CD4-positive, alpha-beta memory T cell (primary cell): ENCODE results near the gene PRPF18. TPM values are rescaled to one million over a fixed set of nuclear protein-coding genes. Genes with fewer than 3 reads are reported as not detected.

Source experiments
- CTCF ChIA-PET: fragments of 350-600 bp; sonication (Branson Sonifier 250); formaldehyde crosslinking; loops from one replicate; lab custom pipeline; 2021; ENCODE audit warnings: inconsistent platforms; ENCODE audit not compliant: partially characterized antibody; lab: Charles Lee
- POLR2A ChIA-PET: fragments of 350-600 bp; sonication (Branson Sonifier 250); formaldehyde crosslinking; loops from one replicate; lab custom pipeline; 2021; ENCODE audit not compliant: partially characterized antibody; lab: Charles Lee
- DNase-seq, 5 donors: peaks; one replicate each; pipeline versions ENCODE4 v3.0.0 to v3.0.0-alpha.2; 2020 to 2022; ENCODE audit warnings: mixed read lengths in 1 of 5
- H3K27ac ChIP-seq: one replicate; pipeline ENCODE4 v1.7.0; 2013; ENCODE audit warnings: low read depth, low read length
- H3K27me3 ChIP-seq: 2 replicates; pipeline ENCODE4 v1.7.0; 2013; ENCODE audit warnings: mild to moderate bottlenecking, low read length, moderate library complexity; ENCODE audit not compliant: insufficient read depth
- H3K36me3 ChIP-seq: 2 replicates; pipeline ENCODE4 v1.7.0; 2013; ENCODE audit warnings: mild to moderate bottlenecking, low read length, moderate library complexity; ENCODE audit not compliant: insufficient read depth
- H3K4me1 ChIP-seq: 2 replicates; pipeline ENCODE4 v1.7.0; 2013; ENCODE audit warnings: mild to moderate bottlenecking, low read length, moderate library complexity; ENCODE audit not compliant: insufficient read depth
- H3K4me3 ChIP-seq, 2 donors: one replicate each; pipeline ENCODE4 v1.7.0; 2013; ENCODE audit warnings: low read length in 2 of 2, mild to moderate bottlenecking in 1 of 2
- H3K9me3 ChIP-seq, 2 donors: one replicate each; pipeline ENCODE4 v1.7.0; 2013; ENCODE audit warnings: low read length in 2 of 2, control low read depth in 1 of 2; ENCODE audit not compliant: control insufficient read depth in 1 of 2
- H3K27ac Mint-ChIP-seq, 7 donors: one replicate each; pipeline ENCODE4 v1.8.0; 2020 to 2021; ENCODE audit warnings: mixed read lengths in 7 of 7, mild to moderate bottlenecking in 6 of 7, inconsistent platforms in 3 of 7, moderate library complexity in 3 of 7
- H3K27me3 Mint-ChIP-seq, 2 donors: one replicate each; pipeline ENCODE4 v1.8.0; 2020 to 2021; ENCODE audit warnings: mixed read lengths in 2 of 2
- H3K36me3 Mint-ChIP-seq, 2 donors: one replicate each; pipeline ENCODE4 v1.8.0; 2020 to 2021; ENCODE audit warnings: mixed read lengths in 2 of 2, inconsistent platforms in 1 of 2, mild to moderate bottlenecking in 1 of 2
- H3K4me1 Mint-ChIP-seq, 4 donors: one replicate each; pipeline ENCODE4 v1.8.0; 2020 to 2021; ENCODE audit warnings: mixed read lengths in 4 of 4, mild to moderate bottlenecking in 1 of 4
- H3K4me3 Mint-ChIP-seq, 8 donors: one replicate each; pipeline ENCODE4 v1.8.0; 2020 to 2021; ENCODE audit warnings: mixed read lengths in 8 of 8, mild to moderate bottlenecking in 7 of 8, moderate library complexity in 6 of 8, inconsistent platforms in 3 of 8
- H3K9me3 Mint-ChIP-seq, 8 donors: one replicate each; pipeline ENCODE4 v1.8.0; 2020 to 2021; ENCODE audit warnings: mixed read lengths in 8 of 8, mild to moderate bottlenecking in 5 of 8, inconsistent platforms in 3 of 8, moderate library complexity in 1 of 8
- intact Hi-C: fragments of 100-400 bp; cut with micrococcal nuclease; formaldehyde crosslinking; loops from one replicate; pipeline ENCODE4 v1.15.1; 2023
- polyA plus RNA-seq, 2 donors: library from polyadenylated mRNA; unstranded; fragments of 300-500 nt; fragmentation: Illumina TruSeq; gene quantifications; one replicate each; pipeline ENCODE4 v1.2.3, GENCODE V29; 2021
- total RNA-seq, 2 experiments: library from RNA; stranded (reverse); gene quantifications; one replicate each; pipeline ENCODE4 v1.2.3, GENCODE V29; 2021

Gene PRPF18
- total and polyA plus RNA-seq, 4 experiments from 2014 or later = 30.3 to 63.7 (median 36.6) TPM

DNA sequence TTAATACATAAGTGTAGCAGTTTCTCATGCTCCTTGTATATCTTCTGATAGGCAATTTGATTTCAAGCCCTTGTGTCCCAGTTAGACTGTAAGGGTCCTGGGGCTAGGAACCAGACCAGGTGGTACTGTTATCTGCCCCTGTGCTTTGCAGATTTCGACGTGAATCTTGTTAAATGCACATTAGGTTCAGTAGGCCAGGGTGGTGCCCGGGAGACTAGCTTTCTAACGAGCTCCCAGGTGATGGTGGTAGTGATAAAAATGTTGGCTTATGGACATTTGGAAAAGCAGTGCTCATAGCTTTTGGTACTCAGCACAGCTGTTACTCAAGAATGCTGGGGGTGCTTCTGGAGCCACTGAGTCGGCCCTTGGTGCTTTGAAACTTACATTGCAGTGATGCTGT is 64.2 kb downstream of the PRPF18 start:
- H3K27me3 Mint-ChIP-seq = no peaks in the 10 kb centered on the region
- Histone ChIP-seq H3K27ac (no peak overlapping the region), H3K4me1 (peaks cover 10% of the 10 kb centered on the region), H3K27me3 (no peaks in the 10 kb centered on the region), H3K9me3 (no peaks in the 10 kb centered on the region), H3K4me3 (no peak overlapping the region), H3K36me3 (no peaks in the 10 kb centered on the region)
- ChIA-PET CTCF (interaction anchor here (1.2 to 1.3 kb wide), 2 partner anchors 9 to 12 kb away, joined by 3 to 4 read pairs; no protein-coding TSS in a partner anchor), POLR2A (no interaction called here)
- H3K27ac Mint-ChIP-seq = peak overlapping the region in 1 of 7 donors; percentile 28
- no peak for DNase-seq
- H3K4me3 Mint-ChIP-seq = no peak overlapping the region
- intact Hi-C loops = no loop called here
- peaks cover 10 to 18% (median 16%) of the 10 kb centered on the region in 4 donors for H3K4me1 Mint-ChIP-seq
- no peaks in the 10 kb centered on the region for H3K9me3 Mint-ChIP-seq
- peaks cover 26 to 32% of the 10 kb centered on the region in 2 donors for H3K36me3 Mint-ChIP-seq

DNA sequence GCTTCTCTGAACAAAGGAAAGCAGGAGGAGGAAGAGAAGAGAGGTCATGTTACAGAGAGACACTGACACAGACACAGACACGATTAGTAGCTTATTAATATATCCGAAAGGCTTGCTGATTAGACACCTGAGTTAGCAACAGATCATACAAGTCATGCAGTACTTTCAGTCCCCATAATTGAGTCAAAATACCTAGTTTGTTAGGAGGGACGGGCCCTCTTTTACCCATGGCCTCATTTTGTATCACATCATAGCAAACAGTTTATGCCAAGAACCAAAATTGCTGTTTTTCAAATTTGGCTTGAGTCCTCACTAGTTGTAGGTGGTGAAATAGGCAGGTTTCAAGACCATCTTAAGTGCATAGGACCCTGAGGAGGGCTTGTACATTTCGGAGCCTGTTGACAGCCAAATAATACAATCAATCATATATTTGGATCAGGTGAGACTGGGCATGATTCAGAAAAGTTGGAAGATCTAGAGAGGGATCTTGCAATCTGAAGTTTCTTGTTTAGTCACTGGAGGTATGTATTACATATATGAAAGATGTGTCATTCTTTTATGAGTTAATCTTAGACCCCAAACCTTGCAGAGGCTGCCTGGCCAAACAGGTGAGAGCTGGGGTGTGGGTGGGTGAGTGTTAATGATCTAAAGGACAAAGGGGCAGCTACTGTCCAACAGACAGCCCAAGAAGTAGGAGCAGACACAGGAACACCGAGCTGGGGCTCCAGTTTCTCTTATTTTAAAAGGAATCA is 65.4 kb downstream of the PRPF18 start:
- intact Hi-C loops = no loop called here
- DNase-seq = no peak
- H3K4me1 ChIP-seq = peaks cover 10% of the 10 kb centered on the region
- POLR2A ChIA-PET = no interaction called here
- Mint-ChIP-seq H3K4me3 (no peak overlapping the region), H3K27me3 (no peaks in the 10 kb centered on the region), H3K9me3 (no peaks in the 10 kb centered on the region), H3K4me1 (peaks cover 10 to 18% (median 13%) of the 10 kb centered on the region in 4 donors), H3K27ac (peak overlapping the region in 4 of 7 donors; percentile 11 to 65 (median 36)), H3K36me3 (peaks cover 20 to 25% of the 10 kb centered on the region in 2 donors)
- H3K36me3 ChIP-seq = no peaks in the 10 kb centered on the region
- CTCF ChIA-PET = interaction anchor here (1.2 to 1.3 kb wide), 2 partner anchors 8 to 13 kb away, joined by 3 to 4 read pairs; no protein-coding TSS in a partner anchor
- no peaks in the 10 kb centered on the region for H3K27me3 ChIP-seq
- H3K4me3 ChIP-seq = no peak overlapping the region
- H3K27ac ChIP-seq = no peak overlapping the region
- H3K9me3 ChIP-seq = no peaks in the 10 kb centered on the region

DNA sequence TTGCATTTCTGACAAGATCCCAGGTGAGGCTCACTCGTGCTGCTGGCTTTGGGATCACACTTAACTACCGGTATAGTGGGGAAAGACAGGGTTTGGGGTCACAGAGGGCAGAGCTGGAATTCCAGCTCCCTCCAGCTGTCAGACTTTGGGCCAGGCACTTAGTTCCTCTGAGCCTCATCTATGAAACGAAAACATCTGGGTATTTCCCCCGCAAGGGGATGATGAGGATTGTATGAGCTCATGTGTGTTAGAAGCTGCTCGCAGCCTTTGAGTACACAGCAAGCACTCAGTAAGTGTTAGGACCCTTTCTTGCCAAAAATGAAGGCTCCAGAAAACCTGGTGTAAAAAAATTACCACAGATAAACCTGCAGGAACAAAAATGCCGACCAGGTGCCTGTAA is 66.1 kb downstream of the PRPF18 start:
- no peaks in the 10 kb centered on the region for H3K27me3 Mint-ChIP-seq
- POLR2A ChIA-PET = no interaction called here
- intact Hi-C loops = no loop called here
- peaks cover 20 to 25% of the 10 kb centered on the region in 2 donors for H3K36me3 Mint-ChIP-seq
- H3K9me3 ChIP-seq = no peaks in the 10 kb centered on the region
- no peak for DNase-seq
- no peaks in the 10 kb centered on the region for H3K36me3 ChIP-seq
- H3K4me1 Mint-ChIP-seq = peaks cover 8 to 14% (median 10%) of the 10 kb centered on the region in 4 donors
- H3K4me3 Mint-ChIP-seq = no peak overlapping the region
- no peak overlapping the region for H3K27ac Mint-ChIP-seq
- no peak overlapping the region for H3K27ac ChIP-seq
- H3K4me1 ChIP-seq = peaks cover 9% of the 10 kb centered on the region
- no peak overlapping the region for H3K4me3 ChIP-seq
- H3K9me3 Mint-ChIP-seq = no peaks in the 10 kb centered on the region
- H3K27me3 ChIP-seq = no peaks in the 10 kb centered on the region
- CTCF ChIA-PET = no interaction called here

- CTCF ChIA-PET = interaction anchor here (1.0 kb wide), 2 partner anchors 9 to 130 kb away, joined by 3 read pairs; no protein-coding TSS in a partner anchor
- Mint-ChIP-seq H3K9me3 (no peaks in the 10 kb centered on the region), H3K27me3 (no peaks in the 10 kb centered on the region), H3K36me3 (peaks cover 9 to 12% of the 10 kb centered on the region in 2 donors), H3K27ac (peak overlapping the region in 1 of 7 donors; percentile 34), H3K4me1 (peaks cover 0 to under 1% (median under 1%) of the 10 kb centered on the region in 4 donors), H3K4me3 (no peak overlapping the region)
- POLR2A ChIA-PET = no interaction called here
- H3K9me3 ChIP-seq = no peaks in the 10 kb centered on the region
- peaks cover 1% of the 10 kb centered on the region for H3K4me1 ChIP-seq
- H3K4me3 ChIP-seq = no peak overlapping the region
- no peak for DNase-seq
- intact Hi-C loops = no loop called here
- no peaks in the 10 kb centered on the region for H3K36me3 ChIP-seq
- no peak overlapping the region for H3K27ac ChIP-seq
- H3K27me3 ChIP-seq = no peaks in the 10 kb centered on the region
Measured at GRCh38 chr10:13654118-13654830, 67.5 kb downstream of the PRPF18 start.

- no peaks in the 10 kb centered on the region for H3K9me3 Mint-ChIP-seq
- peaks cover under 1 to 5% (median 3%) of the 10 kb centered on the region in 4 donors for H3K4me1 Mint-ChIP-seq
- Histone ChIP-seq H3K27me3 (no peaks in the 10 kb centered on the region), H3K27ac (no peak overlapping the region), H3K36me3 (no peaks in the 10 kb centered on the region), H3K4me3 (no peak overlapping the region), H3K4me1 (peaks cover 7% of the 10 kb centered on the region), H3K9me3 (no peaks in the 10 kb centered on the region)
- intact Hi-C loops = no loop called here
- peaks cover 9 to 12% of the 10 kb centered on the region in 2 donors for H3K36me3 Mint-ChIP-seq
- no peak for DNase-seq
- CTCF ChIA-PET = interaction anchor here (1.0 kb wide), 1 partner anchor 9 kb away, joined by 3 read pairs; no protein-coding TSS in a partner anchor
- H3K27ac Mint-ChIP-seq = no peak overlapping the region
- POLR2A ChIA-PET = no interaction called here
- no peak overlapping the region for H3K4me3 Mint-ChIP-seq
- no peaks in the 10 kb centered on the region for H3K27me3 Mint-ChIP-seq
Measured at GRCh38 chr10:13654846-13655245, 68.1 kb downstream of the PRPF18 start.

DNA sequence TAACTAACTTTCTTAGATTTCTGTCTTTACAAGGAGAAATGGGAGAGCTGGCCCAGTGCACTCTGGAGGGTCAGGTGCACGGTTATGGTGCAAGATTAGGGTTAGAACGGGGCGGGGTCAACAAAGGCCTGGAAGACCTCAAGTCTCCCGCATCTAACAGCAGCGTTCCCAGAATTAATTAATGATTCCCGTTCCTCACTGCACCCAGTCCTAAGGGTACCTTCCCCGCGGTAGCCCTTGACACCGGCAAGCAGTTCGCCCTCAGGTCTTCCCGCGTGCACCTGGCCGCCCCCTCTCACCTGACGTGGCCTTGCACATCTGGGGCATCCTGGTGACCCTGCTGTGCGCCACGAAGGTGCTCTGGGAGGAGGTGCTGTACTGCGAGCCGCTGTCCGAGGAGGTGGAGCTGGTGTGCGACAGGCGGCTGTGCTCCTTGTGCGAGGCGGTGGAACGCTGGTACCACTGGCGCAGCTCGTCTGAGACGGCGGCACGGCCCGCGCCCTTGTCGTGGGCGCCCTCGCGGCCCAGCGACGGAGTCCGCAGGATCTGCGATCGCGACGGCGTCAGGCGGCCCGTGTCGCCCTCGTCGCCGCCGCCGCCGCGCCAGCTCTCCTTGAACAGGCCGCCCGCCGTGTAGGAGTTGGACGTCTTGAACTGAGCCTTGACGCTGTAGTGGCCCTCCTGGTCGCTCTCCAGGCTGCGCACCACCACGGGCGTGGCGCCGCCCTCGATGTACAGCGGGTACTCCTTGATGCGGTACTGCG is 69.8 kb downstream of the PRPF18 start:
- no peak for DNase-seq
- Mint-ChIP-seq H3K4me3 (no peak overlapping the region), H3K4me1 (peaks cover 5 to 11% (median 8%) of the 10 kb centered on the region in 4 donors), H3K9me3 (no peaks in the 10 kb centered on the region), H3K27ac (no peak overlapping the region), H3K27me3 (no peaks in the 10 kb centered on the region), H3K36me3 (peaks cover 8 to 9% of the 10 kb centered on the region in 2 donors)
- Histone ChIP-seq H3K27me3 (no peaks in the 10 kb centered on the region), H3K4me1 (peaks cover 11% of the 10 kb centered on the region), H3K27ac (no peak overlapping the region), H3K9me3 (no peaks in the 10 kb centered on the region), H3K4me3 (no peak overlapping the region), H3K36me3 (no peaks in the 10 kb centered on the region)
- CTCF ChIA-PET = no interaction called here
- intact Hi-C loops = no loop called here
- POLR2A ChIA-PET = no interaction called here
